SU-DHL-6 (cell line): Measurements from ENCODE around the gene RIMKLA.

ENCODE experiments used
- H2AFZ ChIP-seq: fragments of 200-600 bp; sonication (generic); 2 replicates; pipeline ENCODE4 v1.6.1; 2014; ENCODE audit warnings: low read depth, mild to moderate bottlenecking, moderate library complexity, mixed read lengths, antibody characterized with exemption, low read length; ENCODE audit not compliant: severe bottlenecking
- H3F3A ChIP-seq: fragments of 200-600 bp; shearing (Covaris generic); 2 replicates; pipeline ENCODE4 v1.6.0; 2016; ENCODE audit warnings: antibody characterized with exemption, mild to moderate bottlenecking; ENCODE audit not compliant: insufficient read depth
- H3K27ac ChIP-seq: fragments of 200-600 bp; sonication (generic); 2 replicates; pipeline ENCODE4 v1.5.1; 2016; ENCODE audit warnings: low read depth, mild to moderate bottlenecking, low read length, moderate library complexity, mixed read lengths
- H3K27me3 ChIP-seq: fragments of 200-600 bp; sonication (generic), shearing (Covaris generic); 2 replicates; pipeline ENCODE4 v1.6.0; 2014; ENCODE audit warnings: mild to moderate bottlenecking, low read length
- H3K36me3 ChIP-seq: fragments of 200-600 bp; sonication (generic); 2 replicates; pipeline ENCODE4 v1.6.1; 2014; ENCODE audit warnings: mild to moderate bottlenecking, low read length, mixed read lengths
- H3K4me2 ChIP-seq: fragments of 300-600, 200-600 bp; shearing (Covaris generic), sonication (generic); 2 replicates; pipeline ENCODE4 v1.6.0; 2014; ENCODE audit warnings: low read length, low read depth, mild to moderate bottlenecking; ENCODE audit not compliant: poor library complexity, severe bottlenecking
- H3K4me3 ChIP-seq: fragments of 200-600 bp; sonication (generic); 2 replicates; pipeline ENCODE4 v1.5.1; 2014; ENCODE audit warnings: antibody characterized with exemption, low read length, mild to moderate bottlenecking, mixed read lengths; ENCODE audit not compliant: insufficient read depth, poor library complexity, severe bottlenecking
- H3K79me2 ChIP-seq: fragments of 200-600 bp; sonication (generic); 2 replicates; pipeline ENCODE4 v1.6.1; 2014; ENCODE audit warnings: mild to moderate bottlenecking, low read length, moderate library complexity; ENCODE audit not compliant: insufficient read depth
- H3K9ac ChIP-seq: fragments of 200-600 bp; sonication (generic); 2 replicates; pipeline ENCODE4 v1.7.0; 2014; ENCODE audit warnings: mild to moderate bottlenecking, low read length
- H3K9me2 ChIP-seq: fragments of 200-600 bp; sonication (generic); replicated peaks from 2 replicates; pipeline ENCODE4 v1.6.1; 2014; ENCODE audit warnings: low read length; ENCODE audit not compliant: insufficient read depth
- H3K9me3 ChIP-seq: fragments of 200-600 bp; sonication (generic); 2 replicates; pipeline ENCODE4 v1.6.1; 2014; ENCODE audit warnings: low read length, mixed read lengths; ENCODE audit not compliant: insufficient read depth
- H4K20me1 ChIP-seq: fragments of 200-600 bp; sonication (generic); 2 replicates; pipeline ENCODE4 v1.6.1; 2014; ENCODE audit warnings: low read depth, mild to moderate bottlenecking, antibody characterized with exemption, low read length, moderate library complexity, mixed read lengths
- EZH2phosphoT487 ChIP-seq: fragments of 200-600 bp; sonication (generic), shearing (Covaris generic); conservative IDR thresholded peaks from 2 replicates; pipeline ENCODE4 v1.6.1; 2018; ENCODE audit warnings: mild to moderate bottlenecking, antibody characterized with exemption, low read length, moderate library complexity, mixed read lengths
- TF ChIP-seq, protein P1 (sequence below): fragments of 200-600 bp; sonication (generic); IDR thresholded peaks from one replicate; pipeline ENCODE4 v1.5.1; 2017; ENCODE audit warnings: antibody characterized with exemption, mild to moderate bottlenecking, low read length, moderate library complexity; ENCODE audit not compliant: insufficient read depth, poor library complexity, severe bottlenecking

RIMKLA gene

GRCh38 chr1:42430286-42431135 is 49.9 kb downstream of the RIMKLA start:
- TF ChIP-seq EZH2phosphoT487, result no peak
- TF ChIP-seq, protein P1, sequence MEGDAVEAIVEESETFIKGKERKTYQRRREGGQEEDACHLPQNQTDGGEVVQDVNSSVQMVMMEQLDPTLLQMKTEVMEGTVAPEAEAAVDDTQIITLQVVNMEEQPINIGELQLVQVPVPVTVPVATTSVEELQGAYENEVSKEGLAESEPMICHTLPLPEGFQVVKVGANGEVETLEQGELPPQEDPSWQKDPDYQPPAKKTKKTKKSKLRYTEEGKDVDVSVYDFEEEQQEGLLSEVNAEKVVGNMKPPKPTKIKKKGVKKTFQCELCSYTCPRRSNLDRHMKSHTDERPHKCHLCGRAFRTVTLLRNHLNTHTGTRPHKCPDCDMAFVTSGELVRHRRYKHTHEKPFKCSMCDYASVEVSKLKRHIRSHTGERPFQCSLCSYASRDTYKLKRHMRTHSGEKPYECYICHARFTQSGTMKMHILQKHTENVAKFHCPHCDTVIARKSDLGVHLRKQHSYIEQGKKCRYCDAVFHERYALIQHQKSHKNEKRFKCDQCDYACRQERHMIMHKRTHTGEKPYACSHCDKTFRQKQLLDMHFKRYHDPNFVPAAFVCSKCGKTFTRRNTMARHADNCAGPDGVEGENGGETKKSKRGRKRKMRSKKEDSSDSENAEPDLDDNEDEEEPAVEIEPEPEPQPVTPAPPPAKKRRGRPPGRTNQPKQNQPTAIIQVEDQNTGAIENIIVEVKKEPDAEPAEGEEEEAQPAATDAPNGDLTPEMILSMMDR, result no peak
- H3K79me2 ChIP-seq, result no peaks in the 10 kb centered on the region
- no peak overlapping the region for H3K4me3 ChIP-seq
- no peak overlapping the region for H3K9ac ChIP-seq
- H3K9me2 ChIP-seq, result no peaks in the 10 kb centered on the region
- no peaks in the 10 kb centered on the region for H4K20me1 ChIP-seq
- no peaks in the 10 kb centered on the region for H3K27me3 ChIP-seq
- H3K9me3 ChIP-seq, result no peaks in the 10 kb centered on the region
- no peak overlapping the region for H2AFZ ChIP-seq
- H3K36me3 ChIP-seq, result no peaks in the 10 kb centered on the region
- no peaks in the 10 kb centered on the region for H3F3A ChIP-seq
- no peak overlapping the region for H3K4me2 ChIP-seq
- H3K27ac ChIP-seq, result no peak overlapping the region

DNA sequence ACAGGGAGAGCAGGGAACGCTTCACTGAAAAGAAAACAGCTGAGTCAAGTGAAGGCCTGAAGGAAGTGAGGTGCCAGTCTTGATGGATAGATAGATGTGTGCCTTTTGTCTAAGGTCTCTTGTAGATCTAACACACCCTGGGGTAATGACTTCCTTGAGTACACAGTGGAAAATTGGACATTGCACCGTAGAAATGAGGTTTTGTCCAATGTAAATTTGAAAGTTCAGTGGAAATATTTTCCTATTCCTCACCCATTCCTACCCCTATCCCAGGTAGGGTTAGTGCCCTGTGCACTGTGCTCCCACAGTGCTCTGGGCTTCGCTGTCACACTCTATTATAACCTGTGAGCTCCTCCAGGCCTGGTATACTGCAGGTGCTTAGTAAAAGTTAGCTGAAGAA is 50.9 kb downstream of the RIMKLA start:
- Histone ChIP-seq H3K9ac (no peak overlapping the region), H3K4me2 (no peak overlapping the region), H3K27ac (no peak overlapping the region), H3K9me2 (no peaks in the 10 kb centered on the region), H3K36me3 (no peaks in the 10 kb centered on the region), H3K79me2 (no peaks in the 10 kb centered on the region), H3K4me3 (no peak overlapping the region), H3K9me3 (no peaks in the 10 kb centered on the region), H2AFZ (no peak overlapping the region), H3F3A (no peaks in the 10 kb centered on the region), H3K27me3 (no peaks in the 10 kb centered on the region), H4K20me1 (no peaks in the 10 kb centered on the region)
- TF ChIP-seq EZH2phosphoT487, result no peak
- TF ChIP-seq, protein P1, result no peak

DNA sequence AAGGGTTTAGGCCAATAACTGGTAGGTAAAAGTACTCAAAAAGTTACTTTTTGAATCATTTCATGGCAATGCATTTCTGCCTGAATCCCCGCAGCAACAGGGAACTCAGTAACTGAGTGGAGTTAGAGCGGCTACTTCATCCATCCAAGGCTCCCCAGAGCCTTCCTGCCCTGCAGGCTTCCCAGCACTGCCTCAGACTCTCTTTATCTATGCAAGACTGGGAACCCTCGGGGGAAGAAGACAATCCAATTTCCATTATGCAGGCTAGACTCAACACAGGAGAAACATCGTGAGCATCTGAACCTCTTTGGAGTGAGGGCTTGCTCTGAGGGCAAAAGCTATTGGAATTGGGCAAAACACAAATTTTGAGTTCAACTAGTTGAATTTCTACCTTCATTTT is 52.1 kb downstream of the RIMKLA start:
- Histone ChIP-seq H3K9me3 (no peaks in the 10 kb centered on the region), H2AFZ (no peak overlapping the region), H4K20me1 (no peaks in the 10 kb centered on the region), H3K27ac (no peak overlapping the region), H3K4me2 (no peak overlapping the region), H3K9me2 (no peaks in the 10 kb centered on the region), H3K79me2 (no peaks in the 10 kb centered on the region), H3K9ac (no peak overlapping the region), H3F3A (no peaks in the 10 kb centered on the region), H3K4me3 (no peak overlapping the region), H3K27me3 (no peaks in the 10 kb centered on the region), H3K36me3 (no peaks in the 10 kb centered on the region)
- TF ChIP-seq, protein P1, result no peak
- TF ChIP-seq EZH2phosphoT487, result no peak
